ENCODE measurements around the gene BCLAF3. TPM values are rescaled to one million over a fixed set of nuclear protein-coding genes. Genes with fewer than 3 reads are reported as not detected.

BCLAF3 gene
- total and polyA plus RNA-seq, 2 donors (not counting 1 experiment from before 2014, with no cell fraction given): 3.1 to 21.5 TPM

- H3K4me3 Mint-ChIP-seq: no peak overlapping the region
- WGBS (ENCODE audit: insufficient coverage): no CpG with 5 or more reads among the region's 2 CpGs
- no peaks in the 10 kb centered on the region for H4K20me1 ChIP-seq (ENCODE audit: control insufficient read depth, insufficient read depth, low read length, poor library complexity, severe bottlenecking)
- no peak overlapping the region for H2AFZ ChIP-seq (ENCODE audit: insufficient read depth, low read depth, low read length, poor library complexity, severe bottlenecking)
- TF ChIP-seq CTCF (IDR thresholded peaks at IDR 0.05): no peak
- no peak for TF ChIP-seq EZH2 (IDR thresholded peaks at IDR 0.05; ENCODE audit: borderline replicate concordance, insufficient read depth, low read depth, low read length, poor library complexity, severe bottlenecking)
- H3K9me3 ChIP-seq (ENCODE audit: control extremely low read depth in 1 of 3, control insufficient read depth in 2 of 3, insufficient read depth in 1 of 3, low read length in 2 of 3): no peaks in the 10 kb centered on the region
- H3K4me3 ChIP-seq (ENCODE audit: control extremely low read depth in 1 of 5, extremely low read depth in 1 of 5, insufficient read depth in 1 of 5, low read depth in 2 of 5, low read length in 4 of 5): no peak overlapping the region
- DNase-seq (no peak), ATAC-seq (ENCODE audit: low read depth) (no peak)
- H3K27me3 Mint-ChIP-seq: no peaks in the 10 kb centered on the region
- H3K9me3 Mint-ChIP-seq (ENCODE audit: insufficient read depth): no peaks in the 10 kb centered on the region
- no peaks in the 10 kb centered on the region for H3K4me1 ChIP-seq (ENCODE audit: control insufficient read depth in 2 of 2, insufficient read depth in 2 of 2, low read length in 2 of 2)
- no peaks in the 10 kb centered on the region for H3K27me3 ChIP-seq (replicated peaks in 1 of 4; ENCODE audit: control extremely low read depth in 1 of 4, control insufficient read depth in 3 of 4, insufficient read depth in 4 of 4, low read length in 3 of 4)
- no peak overlapping the region for H3K27ac Mint-ChIP-seq
- no peaks in the 10 kb centered on the region for H3K4me1 Mint-ChIP-seq
- no peaks in the 10 kb centered on the region for H3K79me2 ChIP-seq (ENCODE audit: control insufficient read depth, insufficient read depth, low read length)
- no peak overlapping the region for H3K4me2 ChIP-seq (replicated peaks; ENCODE audit: low read depth, low read length, poor library complexity, severe bottlenecking)
- ChIA-PET POLR2A (no interaction called here), CTCF (interaction anchor here (0.6 kb wide), 1 partner anchor 239 kb away, joined by 3 read pairs; no protein-coding TSS in a partner anchor)
- H3K27ac ChIP-seq (ENCODE audit: low read length in 2 of 2): no peak overlapping the region
- H3K9ac ChIP-seq (ENCODE audit: low read length): no peak overlapping the region
- H3K36me3 ChIP-seq (replicated peaks in 1 of 2; ENCODE audit: control extremely low read depth in 1 of 2, control insufficient read depth in 1 of 2, extremely low read depth in 1 of 2, insufficient read depth in 2 of 2, low read length in 1 of 2): peaks cover 2 to 15% of the 10 kb centered on the region in 2 experiments
- intact Hi-C loops (cut with micrococcal nuclease): no loop called here
Measured at GRCh38 chrX:19949340-19949739, 41.5 kb downstream of the BCLAF3 start.

GRCh38 chrX:19947612-19948011 is 43.2 kb downstream of the BCLAF3 start:
- H3K27ac Mint-ChIP-seq: no peak overlapping the region
- no peaks in the 10 kb centered on the region for H3K9me3 Mint-ChIP-seq (ENCODE audit: insufficient read depth)
- H3K4me1 Mint-ChIP-seq: no peaks in the 10 kb centered on the region
- Histone ChIP-seq H3K4me1 (ENCODE audit: control insufficient read depth in 2 of 2, insufficient read depth in 2 of 2, low read length in 2 of 2) (no peaks in the 10 kb centered on the region), H3K9ac (ENCODE audit: low read length) (no peak overlapping the region), H4K20me1 (ENCODE audit: control insufficient read depth, insufficient read depth, low read length, poor library complexity, severe bottlenecking) (no peaks in the 10 kb centered on the region), H3K27me3 (replicated peaks in 1 of 4; ENCODE audit: control extremely low read depth in 1 of 4, control insufficient read depth in 3 of 4, insufficient read depth in 4 of 4, low read length in 3 of 4) (no peaks in the 10 kb centered on the region), H3K27ac (ENCODE audit: low read length in 2 of 2) (no peak overlapping the region), H3K4me2 (replicated peaks; ENCODE audit: low read depth, low read length, poor library complexity, severe bottlenecking) (no peak overlapping the region), H3K9me3 (ENCODE audit: control extremely low read depth in 1 of 3, control insufficient read depth in 2 of 3, insufficient read depth in 1 of 3, low read length in 2 of 3) (no peaks in the 10 kb centered on the region), H2AFZ (ENCODE audit: insufficient read depth, low read depth, low read length, poor library complexity, severe bottlenecking) (no peak overlapping the region), H3K4me3 (ENCODE audit: control extremely low read depth in 1 of 5, extremely low read depth in 1 of 5, insufficient read depth in 1 of 5, low read depth in 2 of 5, low read length in 4 of 5) (no peak overlapping the region), H3K79me2 (ENCODE audit: control insufficient read depth, insufficient read depth, low read length) (no peaks in the 10 kb centered on the region), H3K36me3 (replicated peaks in 1 of 2; ENCODE audit: control extremely low read depth in 1 of 2, control insufficient read depth in 1 of 2, extremely low read depth in 1 of 2, insufficient read depth in 2 of 2, low read length in 1 of 2) (peaks cover 2 to 11% of the 10 kb centered on the region in 2 experiments)
- intact Hi-C loops (cut with micrococcal nuclease): no loop called here
- TF ChIP-seq CTCF (IDR thresholded peaks at IDR 0.05) (no peak), EZH2 (IDR thresholded peaks at IDR 0.05; ENCODE audit: borderline replicate concordance, insufficient read depth, low read depth, low read length, poor library complexity, severe bottlenecking) (no peak)
- DNase-seq (no peak), ATAC-seq (ENCODE audit: low read depth) (no peak)
- no CpG with 5 or more reads among the region's 1 CpG for WGBS (ENCODE audit: insufficient coverage)
- no peaks in the 10 kb centered on the region for H3K27me3 Mint-ChIP-seq
- POLR2A ChIA-PET: no interaction called here
- CTCF ChIA-PET: no interaction called here
- no peak overlapping the region for H3K4me3 Mint-ChIP-seq

Small RNA genes lying within 50 kb of the gene (small RNA-seq; reads per million reads assigned to genes)
- gene MIR23C (ENCODE audit: insufficient read length, low read depth, low replicate concordance) (not detected), gene RF00019 (ENCODE audit: insufficient read length, low read depth, low replicate concordance) (not detected)

Other genes starting within 250 kb of the BCLAF3 start
- gene SH3KBP1, start 103.5 kb downstream of the BCLAF3 start, total RNA-seq: 104 and 107 TPM in 2 replicates
- gene SH3KBP1, start 103.5 kb downstream of the BCLAF3 start, polyA plus RNA-seq: 19.2 and 22.8 TPM in 2 replicates
- 0.12 TPM in 1 of 2 replicates, not detected in the other for gene MAP7D2, start 125.8 kb upstream of the BCLAF3 start, total RNA-seq
- 0.54 and 1.6 TPM in 2 replicates for gene MAP7D2, start 125.8 kb upstream of the BCLAF3 start, polyA plus RNA-seq
- 39.3 and 42.7 TPM in 2 replicates for gene EIF1AX, start 150.8 kb upstream of the BCLAF3 start, total RNA-seq
- 15.6 and 33.1 TPM in 2 replicates for gene EIF1AX, start 150.8 kb upstream of the BCLAF3 start, polyA plus RNA-seq